ENCODE data around the gene LHX2. TPM values are rescaled to one million over a fixed set of nuclear protein-coding genes. Genes with fewer than 3 reads are reported as not detected.

LHX2 gene
- total RNA-seq, 1 donor from 2014 or later, result not detected

- ATAC-seq, result no peak
- DNase-seq (ENCODE audit: low spot score), result no peak
- intact Hi-C loops (cut with DNase I), result no loop called here
These were observed 13.2 kb upstream of the LHX2 start for GRCh38 chr9:123998278-123998925.

- no peak for ATAC-seq
- DNase-seq (ENCODE audit: low spot score), result no peak
- intact Hi-C loops (cut with DNase I), result no loop called here
These were observed 12.5 kb upstream of the LHX2 start for GRCh38 chr9:123998970-123999621.

- DNase-seq (ENCODE audit: low spot score) (no peak), ATAC-seq (no peak)
- intact Hi-C loops (cut with DNase I), result no loop called here
These were observed 11.9 kb upstream of the LHX2 start for GRCh38 chr9:123999661-124000060.

- DNase-seq (ENCODE audit: low spot score) (no peak), ATAC-seq (no peak)
- intact Hi-C loops (cut with DNase I), result no loop called here
These were observed 11.3 kb upstream of the LHX2 start for GRCh38 chr9:124000161-124000783.

GRCh38 chr9:124000784-124001457 is 10.6 kb upstream of the LHX2 start:
- ATAC-seq (no peak), DNase-seq (ENCODE audit: low spot score) (no peak)
- intact Hi-C loops (cut with DNase I), result no loop called here

- ATAC-seq, result no peak
- intact Hi-C loops (cut with DNase I), result no loop called here
- no peak for DNase-seq (ENCODE audit: low spot score)
These were observed 10.1 kb upstream of the LHX2 start for GRCh38 chr9:124001458-124001799.

- ATAC-seq, result no peak
- DNase-seq (ENCODE audit: low spot score), result no peak
- intact Hi-C loops (cut with DNase I), result no loop called here
These were observed 9.6 kb upstream of the LHX2 start for GRCh38 chr9:124001866-124002525.

- intact Hi-C loops (cut with DNase I), result no loop called here
- no peak for DNase-seq (ENCODE audit: low spot score)
- no peak for ATAC-seq
These were observed 7.8 kb upstream of the LHX2 start for GRCh38 chr9:124003636-124004349.

- intact Hi-C loops (cut with DNase I), result no loop called here
- ATAC-seq (no peak), DNase-seq (ENCODE audit: low spot score) (no peak)
These were observed 7.0 kb upstream of the LHX2 start for GRCh38 chr9:124004593-124004992.

GRCh38 chr9:124005029-124005771 is 6.4 kb upstream of the LHX2 start:
- DNase-seq (ENCODE audit: low spot score) (no peak), ATAC-seq (no peak)

GRCh38 chr9:124006448-124007361 is 4.9 kb upstream of the LHX2 start:
- intact Hi-C loops (cut with DNase I), result no loop called here
- no peak for DNase-seq (ENCODE audit: low spot score)

More at GRCh38 chr9:124005029-124005771, 6.4 kb upstream of the LHX2 start:
- intact Hi-C loops (cut with DNase I), result no loop called here

GRCh38 chr9:124007565-124008302 is 3.8 kb upstream of the LHX2 start:
- intact Hi-C loops (cut with DNase I), result no loop called here
- DNase-seq (ENCODE audit: low spot score), result no peak
- no peak for ATAC-seq

More at GRCh38 chr9:124006448-124007361, 4.9 kb upstream of the LHX2 start:
- ATAC-seq, result no peak

- DNase-seq (ENCODE audit: low spot score) (no peak), ATAC-seq (no peak)
- intact Hi-C loops (cut with DNase I), result no loop called here
These were observed 3.3 kb upstream of the LHX2 start for GRCh38 chr9:124008303-124008693.

GRCh38 chr9:124008694-124009530 is 2.7 kb upstream of the LHX2 start:
- intact Hi-C loops (cut with DNase I), result no loop called here
- ATAC-seq (no peak), DNase-seq (ENCODE audit: low spot score) (no peak)

GRCh38 chr9:124009531-124010217 is 1.9 kb upstream of the LHX2 start:
- intact Hi-C loops (cut with DNase I), result no loop called here
- no peak for DNase-seq (ENCODE audit: low spot score)
- ATAC-seq, result no peak
